Ishikawa (cell line): ENCODE data around the gene SMAD3.

Experiments
- CEBPB ChIP-seq: IDR thresholded peaks from 2 replicates; pipeline ENCODE4 v1.6.1; 2012
- CREB1 ChIP-seq: IDR thresholded peaks from 2 replicates; pipeline ENCODE4 v1.6.1; 2012; ENCODE audit warnings: low read depth
- EGR1 ChIP-seq: IDR thresholded peaks from 2 replicates; pipeline ENCODE4 v1.6.1; 2012
- EP300 ChIP-seq: IDR thresholded peaks from 2 replicates; pipeline ENCODE4 v1.6.1; 2012; ENCODE audit warnings: borderline replicate concordance
- FOXM1 ChIP-seq: IDR thresholded peaks from 2 replicates; pipeline ENCODE4 v1.6.1; 2012; ENCODE audit warnings: low read depth, borderline replicate concordance
- NFIC ChIP-seq: IDR thresholded peaks from 2 replicates; pipeline ENCODE4 v1.6.1; 2012
- RAD21 ChIP-seq: IDR thresholded peaks from 2 replicates; pipeline ENCODE4 v1.6.1; 2012; ENCODE audit warnings: low read depth
- REST ChIP-seq: IDR thresholded peaks from 2 replicates; pipeline ENCODE4 v1.6.1; 2012; ENCODE audit warnings: low read depth, mild to moderate bottlenecking
- TAF1 ChIP-seq: IDR thresholded peaks from 2 replicates; pipeline ENCODE4 v1.6.1; 2012; ENCODE audit warnings: low read depth, mild to moderate bottlenecking
- TCF12 ChIP-seq: IDR thresholded peaks from 2 replicates; pipeline ENCODE4 v1.6.1; 2012; ENCODE audit warnings: low read depth
- TEAD4 ChIP-seq: IDR thresholded peaks from 2 replicates; pipeline ENCODE4 v1.6.1; 2012
- USF1 ChIP-seq: IDR thresholded peaks from 2 replicates; pipeline ENCODE4 v1.6.1; 2012
- YY1 ChIP-seq: IDR thresholded peaks from 2 replicates; pipeline ENCODE4 v1.6.1; 2012; ENCODE audit warnings: low read depth
- ZBTB7A ChIP-seq: IDR thresholded peaks from 2 replicates; pipeline ENCODE4 v1.6.1; 2012; ENCODE audit warnings: low read depth
- TF ChIP-seq, protein P1 (sequence below): IDR thresholded peaks from 2 replicates; pipeline ENCODE4 v1.6.1; 2012

Gene SMAD3

DNA sequence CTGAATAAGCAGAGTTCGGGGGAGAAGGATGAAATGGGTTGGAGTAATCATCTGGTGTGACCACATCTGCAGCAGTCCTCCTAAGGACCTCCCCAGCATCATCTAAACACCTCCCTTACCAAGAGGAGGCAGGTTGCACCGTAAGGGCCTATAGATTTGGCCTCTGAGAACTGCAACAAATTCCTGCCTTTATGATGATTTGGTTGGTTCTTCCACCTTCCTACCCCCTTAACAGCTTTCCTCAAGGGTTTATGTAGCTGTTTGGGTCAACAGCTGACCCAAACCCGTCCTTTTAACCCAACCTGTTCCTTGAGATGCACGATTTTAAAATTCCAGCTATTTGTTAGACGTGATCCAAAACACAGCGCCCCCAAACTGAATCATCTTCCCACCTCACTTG is 130.8 kb downstream of the SMAD3 start:
- TF ChIP-seq TAF1 (no peak), USF1 (no peak), CREB1 (no peak), EP300 (no peak), YY1 (no peak), RAD21 (no peak), EGR1 (no peak), TEAD4 (no peak), ZBTB7A (no peak), NFIC (no peak)
- TF ChIP-seq, protein P1, sequence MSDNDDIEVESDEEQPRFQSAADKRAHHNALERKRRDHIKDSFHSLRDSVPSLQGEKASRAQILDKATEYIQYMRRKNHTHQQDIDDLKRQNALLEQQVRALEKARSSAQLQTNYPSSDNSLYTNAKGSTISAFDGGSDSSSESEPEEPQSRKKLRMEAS = no peak

DNA sequence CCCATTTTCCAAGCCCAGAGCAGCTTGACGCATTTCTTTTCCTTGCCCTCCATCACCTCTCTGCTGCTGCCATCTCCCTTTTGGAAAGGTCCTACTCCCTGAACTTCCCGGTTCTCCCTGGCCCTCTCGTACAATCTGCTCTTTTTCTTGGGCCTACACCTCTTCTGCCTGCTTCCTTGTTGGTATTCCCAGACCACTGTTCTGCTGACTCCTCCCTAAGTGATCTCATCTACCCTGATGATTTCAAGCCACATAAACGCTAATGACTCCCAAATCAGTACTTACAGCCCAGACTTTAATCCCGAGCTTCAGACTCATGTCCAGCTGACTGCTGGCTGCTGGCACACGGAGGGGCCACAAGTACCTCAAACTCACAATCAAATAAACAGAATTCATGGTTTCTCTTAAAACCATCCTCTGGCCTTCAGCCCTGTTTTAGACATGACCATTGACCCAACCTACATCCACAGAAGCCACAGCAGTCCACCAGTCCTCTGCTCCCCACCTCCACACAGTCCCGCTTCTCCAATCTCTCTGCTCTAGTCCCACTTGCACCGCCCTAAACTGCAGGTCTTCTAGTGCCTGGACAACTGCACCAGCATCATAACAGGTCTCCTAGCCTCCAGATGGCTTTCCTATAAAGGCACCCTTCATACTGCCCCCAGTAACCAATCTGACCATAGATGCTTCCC is 131.4 kb downstream of the SMAD3 start:
- no peak for TF ChIP-seq TCF12
- TF ChIP-seq EP300 = no peak
- no peak for TF ChIP-seq RAD21
- no peak for TF ChIP-seq CREB1
- TF ChIP-seq USF1 = no peak
- TF ChIP-seq ZBTB7A = no peak
- TF ChIP-seq YY1 = no peak
- no peak for TF ChIP-seq FOXM1
- TF ChIP-seq CEBPB = no peak
- no peak for TF ChIP-seq TEAD4
- TF ChIP-seq, protein P1 = no peak
- TF ChIP-seq REST = no peak
- no peak for TF ChIP-seq NFIC
- no peak for TF ChIP-seq EGR1

GRCh38 chr15:67197364-67197695 is 131.9 kb downstream of the SMAD3 start:
- no peak for TF ChIP-seq CREB1

- no peak for TF ChIP-seq ZBTB7A
- TF ChIP-seq REST = no peak
- TF ChIP-seq YY1 = no peak
- TF ChIP-seq USF1 = no peak
- TF ChIP-seq TCF12 = no peak
- no peak for TF ChIP-seq CREB1
- no peak for TF ChIP-seq CEBPB
- no peak for TF ChIP-seq NFIC
- no peak for TF ChIP-seq TAF1
- TF ChIP-seq EGR1 = no peak
- TF ChIP-seq, protein P1 = no peak
- no peak for TF ChIP-seq FOXM1
- TF ChIP-seq RAD21 = no peak
- no peak for TF ChIP-seq TEAD4
- no peak for TF ChIP-seq EP300
Observed at GRCh38 chr15:67198157-67198754, 132.9 kb downstream of the SMAD3 start.

DNA sequence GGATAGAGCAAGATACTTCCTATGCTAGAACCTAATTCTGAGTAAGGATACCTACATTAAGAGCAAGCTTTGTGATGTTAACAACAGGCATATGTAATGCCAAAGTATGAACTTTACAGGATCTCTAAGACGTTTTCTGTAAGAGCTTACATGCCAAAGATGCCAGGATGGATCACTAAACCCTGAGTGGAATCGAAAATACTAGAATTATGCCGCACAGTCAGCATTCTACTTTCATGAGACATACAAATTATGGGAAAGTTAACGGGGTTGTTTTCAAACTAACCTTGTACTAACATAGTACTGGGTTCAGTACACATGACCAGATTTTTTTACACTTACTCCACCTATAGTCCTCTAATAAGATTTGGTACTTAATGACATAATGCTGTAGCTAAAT is 134.0 kb downstream of the SMAD3 start:
- TF ChIP-seq RAD21 (no peak), ZBTB7A (no peak), USF1 (no peak), CEBPB (no peak), NFIC (no peak), YY1 (no peak), FOXM1 (no peak), TEAD4 (no peak), TCF12 (no peak), TAF1 (no peak), EGR1 (no peak), EP300 (no peak), REST (no peak), CREB1 (no peak)
- TF ChIP-seq, protein P1 = no peak
